22Rv1 (cell line): ENCODE data around the gene SLC23A1.

Experiments used
- CTCF ChIP-seq: fragments of 450-650 bp; IDR thresholded peaks from 2 replicates; pipeline ENCODE4 v1.5.1; 2017; ENCODE audit warnings: mild to moderate bottlenecking
- ZFX ChIP-seq: fragments of 450-650 bp; IDR thresholded peaks from 2 replicates; pipeline ENCODE4 v1.6.1; 2017; ENCODE audit warnings: antibody characterized with exemption, borderline replicate concordance

- TF ChIP-seq CTCF (no peak), ZFX (no peak)
Observed at GRCh38 chr5:139392678-139393496, 9.8 kb upstream of the SLC23A1 start.
